ENCODE data around the gene ATP11B.

DNA sequence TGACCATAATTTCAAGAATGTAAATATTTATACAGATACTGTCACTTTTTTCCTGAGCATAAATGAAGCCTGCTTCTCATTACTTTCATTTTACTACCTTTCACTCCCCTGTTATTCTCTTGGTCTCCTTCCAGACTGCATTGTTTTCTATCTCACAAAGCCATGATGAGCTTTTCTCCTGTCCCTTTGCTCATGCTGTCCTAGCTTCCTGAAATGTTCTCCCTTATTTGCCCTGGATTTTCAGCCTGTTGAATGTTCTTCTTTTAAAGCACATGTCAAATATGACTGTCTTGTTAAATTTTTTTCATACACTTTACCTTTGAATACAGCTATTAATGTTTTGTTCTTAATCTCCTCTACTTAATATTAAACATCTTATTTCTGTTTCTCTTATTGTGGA is 31.7 kb downstream of the ATP11B start:
- TF ChIP-seq CHD2 (IDR thresholded peaks at IDR 0.05; ENCODE audit: low read length, partially characterized antibody): no peak
- TF ChIP-seq EP300 (IDR thresholded peaks at IDR 0.05): no peak
- no peak for TF ChIP-seq RAD21 (conservative IDR thresholded peaks at IDR 0.05 in 1 of 2, IDR thresholded peaks at IDR 0.05 in 1 of 2)
- TF ChIP-seq, protein P1, sequence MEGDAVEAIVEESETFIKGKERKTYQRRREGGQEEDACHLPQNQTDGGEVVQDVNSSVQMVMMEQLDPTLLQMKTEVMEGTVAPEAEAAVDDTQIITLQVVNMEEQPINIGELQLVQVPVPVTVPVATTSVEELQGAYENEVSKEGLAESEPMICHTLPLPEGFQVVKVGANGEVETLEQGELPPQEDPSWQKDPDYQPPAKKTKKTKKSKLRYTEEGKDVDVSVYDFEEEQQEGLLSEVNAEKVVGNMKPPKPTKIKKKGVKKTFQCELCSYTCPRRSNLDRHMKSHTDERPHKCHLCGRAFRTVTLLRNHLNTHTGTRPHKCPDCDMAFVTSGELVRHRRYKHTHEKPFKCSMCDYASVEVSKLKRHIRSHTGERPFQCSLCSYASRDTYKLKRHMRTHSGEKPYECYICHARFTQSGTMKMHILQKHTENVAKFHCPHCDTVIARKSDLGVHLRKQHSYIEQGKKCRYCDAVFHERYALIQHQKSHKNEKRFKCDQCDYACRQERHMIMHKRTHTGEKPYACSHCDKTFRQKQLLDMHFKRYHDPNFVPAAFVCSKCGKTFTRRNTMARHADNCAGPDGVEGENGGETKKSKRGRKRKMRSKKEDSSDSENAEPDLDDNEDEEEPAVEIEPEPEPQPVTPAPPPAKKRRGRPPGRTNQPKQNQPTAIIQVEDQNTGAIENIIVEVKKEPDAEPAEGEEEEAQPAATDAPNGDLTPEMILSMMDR (IDR thresholded peaks at IDR 0.05): no peak
- no peak for TF ChIP-seq MAZ (IDR thresholded peaks at IDR 0.05; ENCODE audit: borderline replicate concordance, low read depth, low read length)
- no peak for TF ChIP-seq RCOR1 (IDR thresholded peaks at IDR 0.05; ENCODE audit: low read depth, low read length)
- TF ChIP-seq PHF8 (IDR thresholded peaks at IDR 0.05; ENCODE audit: borderline replicate concordance, low read depth): no peak
- TF ChIP-seq RNF2 (IDR thresholded peaks at IDR 0.05; ENCODE audit: borderline replicate concordance, low read depth): no peak
- TF ChIP-seq, protein P2, sequence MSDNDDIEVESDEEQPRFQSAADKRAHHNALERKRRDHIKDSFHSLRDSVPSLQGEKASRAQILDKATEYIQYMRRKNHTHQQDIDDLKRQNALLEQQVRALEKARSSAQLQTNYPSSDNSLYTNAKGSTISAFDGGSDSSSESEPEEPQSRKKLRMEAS (IDR thresholded peaks at IDR 0.05): no peak

Data from A549 (cell line).